Smooth muscle cell (in vitro differentiated cells): Measurements from ENCODE around the gene NDUFA1. TPM values are rescaled to one million over a fixed set of nuclear protein-coding genes. Genes with fewer than 3 reads are reported as not detected.

Source experiments
- DNase-seq: peaks from one replicate; lab custom pipeline; 2025; ENCODE audit not compliant: unreplicated experiment; lab: John Stamatoyannopoulos, UW
- H2AFZ ChIP-seq: fragments of 200-600 bp; sonication (generic); 2 replicates; pipeline ENCODE4 v1.6.0; 2016; ENCODE audit warnings: antibody characterized with exemption, low read depth, mild to moderate bottlenecking
- H3F3A ChIP-seq: fragments of 200-600 bp; sonication (generic); 2 replicates; pipeline ENCODE4 v1.6.0; 2017; ENCODE audit warnings: antibody characterized with exemption, low read depth
- H3K27ac ChIP-seq: fragments of 200-600 bp; sonication (generic); 2 replicates; pipeline ENCODE4 v1.5.1; 2016; ENCODE audit warnings: low read depth, mild to moderate bottlenecking
- H3K27me3 ChIP-seq: fragments of 200-600 bp; sonication (generic); 2 replicates; pipeline ENCODE4 v1.6.1; 2016; ENCODE audit warnings: low read depth, mild to moderate bottlenecking
- H3K36me3 ChIP-seq: fragments of 200-600 bp; sonication (generic); 2 replicates; pipeline ENCODE4 v1.5.1; 2016; ENCODE audit warnings: low read depth
- H3K4me1 ChIP-seq: fragments of 200-600 bp; sonication (generic); 2 replicates; pipeline ENCODE4 v1.5.1; 2016; ENCODE audit warnings: low read depth
- H3K4me2 ChIP-seq: fragments of 200-600 bp; sonication (generic); 2 replicates; pipeline ENCODE4 v1.6.0; 2016; ENCODE audit warnings: mild to moderate bottlenecking
- H3K4me3 ChIP-seq: fragments of 200-600 bp; sonication (generic); 2 replicates; pipeline ENCODE4 v1.5.1; 2016; ENCODE audit warnings: mild to moderate bottlenecking
- H3K79me2 ChIP-seq: fragments of 200-600 bp; sonication (generic); 2 replicates; pipeline ENCODE4 v1.6.0; 2016; ENCODE audit warnings: low read depth, mild to moderate bottlenecking
- H3K9ac ChIP-seq: fragments of 200-600 bp; sonication (generic); 2 replicates; pipeline ENCODE4 v1.6.0; 2016; ENCODE audit warnings: low read depth
- H3K9me3 ChIP-seq: fragments of 200-600 bp; sonication (generic); replicated peaks from 2 replicates; pipeline ENCODE4 v1.5.1; 2016; ENCODE audit warnings: low read depth
- H4K20me1 ChIP-seq: fragments of 200-600 bp; sonication (generic); 2 replicates; pipeline ENCODE4 v1.6.0; 2016; ENCODE audit warnings: low read depth
- WGBS: methylation state at CpG from one replicate; pipeline ENCODE4 v1.1.7; 2016; ENCODE audit warnings: low lambda C conversion rate; 5-methylcytosine and 5-hydroxymethylcytosine counted together
- polyA plus RNA-seq: library from polyadenylated mRNA; unstranded; fragments of >200 nt; fragmentation: Nextera tagmentation; extraction: Ambion mirVana; gene quantifications from 2 replicates; pipeline ENCODE4 v1.2.1, GENCODE V29; 2016
- total RNA-seq: library from RNA; depleted of rRNA; stranded (reverse); fragments of >200 nt; gene quantifications from 2 replicates; pipeline ENCODE4 v1.2.3, GENCODE V29; 2014
- TF ChIP-seq, protein P1 (sequence below): fragments of 200-600 bp; sonication (generic); IDR thresholded peaks from 2 replicates; pipeline ENCODE4 v1.5.1; 2017; ENCODE audit warnings: borderline replicate concordance, mild to moderate bottlenecking, antibody characterized with exemption; ENCODE audit not compliant: insufficient read depth, poor library complexity, severe bottlenecking

NDUFA1 gene
- total and polyA plus RNA-seq, 2 experiments from 2014 or later: 76.4 to 282 TPM

DNA sequence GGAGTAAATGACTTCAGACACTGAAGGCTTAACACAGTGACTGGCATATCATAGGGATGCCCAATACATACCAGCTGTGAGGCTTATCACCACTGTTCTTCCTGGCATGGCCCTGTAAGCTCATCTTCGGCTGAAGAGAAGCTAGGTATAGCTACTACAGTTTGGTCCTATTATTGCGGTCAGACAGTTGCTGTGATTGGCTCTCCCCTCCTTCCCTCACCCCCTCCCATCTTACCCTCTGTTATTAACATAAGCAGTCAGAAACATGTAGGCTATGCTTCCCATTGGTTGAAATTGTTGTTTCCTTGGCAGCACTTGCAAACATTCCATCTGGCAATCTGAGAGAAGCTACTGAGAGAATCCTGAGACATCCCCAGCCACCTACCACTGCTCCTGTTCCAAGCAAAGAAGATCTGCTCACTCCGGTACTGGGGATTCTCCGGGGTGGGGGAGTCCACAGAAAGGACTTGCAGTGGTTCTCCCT, 24.3 kb downstream of the NDUFA1 start, which contains the start of gene AKAP14:
Gene AKAP14, plus strand, starts transcription at position 51 of the 484 bp plus-strand sequence. CDS start 7,331 bp downstream, outside the sequence.
- Histone ChIP-seq H4K20me1 (no peaks in the 10 kb centered on the region), H3K4me2 (no peak within 1 kb of the TSS), H3K9me3 (no peaks in the 10 kb centered on the region), H3K79me2 (no peaks in the 10 kb centered on the region), H3K27me3 (no peaks in the 10 kb centered on the region), H3K4me1 (no peaks in the 10 kb centered on the region), H3F3A (no peaks in the 10 kb centered on the region), H3K4me3 (no peak within 1 kb of the TSS), H2AFZ (no peak within 1 kb of the TSS), H3K36me3 (no peaks in the 10 kb centered on the region), H3K27ac (no peak within 1 kb of the TSS), H3K9ac (no peak within 1 kb of the TSS)
- no peak for DNase-seq
- 78% methylated on average over 4 of the region's 4 CpGs for WGBS
- TF ChIP-seq, protein P1, sequence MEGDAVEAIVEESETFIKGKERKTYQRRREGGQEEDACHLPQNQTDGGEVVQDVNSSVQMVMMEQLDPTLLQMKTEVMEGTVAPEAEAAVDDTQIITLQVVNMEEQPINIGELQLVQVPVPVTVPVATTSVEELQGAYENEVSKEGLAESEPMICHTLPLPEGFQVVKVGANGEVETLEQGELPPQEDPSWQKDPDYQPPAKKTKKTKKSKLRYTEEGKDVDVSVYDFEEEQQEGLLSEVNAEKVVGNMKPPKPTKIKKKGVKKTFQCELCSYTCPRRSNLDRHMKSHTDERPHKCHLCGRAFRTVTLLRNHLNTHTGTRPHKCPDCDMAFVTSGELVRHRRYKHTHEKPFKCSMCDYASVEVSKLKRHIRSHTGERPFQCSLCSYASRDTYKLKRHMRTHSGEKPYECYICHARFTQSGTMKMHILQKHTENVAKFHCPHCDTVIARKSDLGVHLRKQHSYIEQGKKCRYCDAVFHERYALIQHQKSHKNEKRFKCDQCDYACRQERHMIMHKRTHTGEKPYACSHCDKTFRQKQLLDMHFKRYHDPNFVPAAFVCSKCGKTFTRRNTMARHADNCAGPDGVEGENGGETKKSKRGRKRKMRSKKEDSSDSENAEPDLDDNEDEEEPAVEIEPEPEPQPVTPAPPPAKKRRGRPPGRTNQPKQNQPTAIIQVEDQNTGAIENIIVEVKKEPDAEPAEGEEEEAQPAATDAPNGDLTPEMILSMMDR: no peak

DNA sequence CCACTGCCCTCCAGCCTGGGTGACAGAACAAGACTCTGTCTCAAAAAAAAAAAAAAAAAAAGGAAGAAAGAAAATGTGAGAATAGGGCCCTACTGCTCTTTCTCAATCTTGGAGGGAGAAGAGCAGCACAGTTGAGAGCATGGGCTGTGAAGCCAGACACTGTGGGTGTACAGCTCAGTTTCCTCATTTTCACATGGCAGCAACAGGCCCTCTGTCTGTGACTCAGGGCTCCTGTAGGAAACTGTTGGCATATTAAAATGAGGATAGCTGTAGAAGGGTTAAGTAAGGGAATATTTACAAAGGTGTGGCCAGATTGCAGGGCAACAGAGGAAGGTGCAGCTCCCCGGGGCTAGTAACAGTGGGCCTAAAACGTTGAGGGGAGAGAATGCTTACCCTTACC, 27.5 kb downstream of the NDUFA1 start:
- no peak overlapping the region for H3K27ac ChIP-seq
- H3K4me1 ChIP-seq: no peaks in the 10 kb centered on the region
- no peak overlapping the region for H2AFZ ChIP-seq
- H4K20me1 ChIP-seq: no peaks in the 10 kb centered on the region
- no peak overlapping the region for H3K4me3 ChIP-seq
- no peak overlapping the region for H3K9ac ChIP-seq
- no peaks in the 10 kb centered on the region for H3K79me2 ChIP-seq
- 33% methylated on average over 2 of the region's 2 CpGs for WGBS
- H3K36me3 ChIP-seq: no peaks in the 10 kb centered on the region
- no peaks in the 10 kb centered on the region for H3F3A ChIP-seq
- H3K4me2 ChIP-seq: no peak overlapping the region
- H3K27me3 ChIP-seq: no peaks in the 10 kb centered on the region
- H3K9me3 ChIP-seq: no peaks in the 10 kb centered on the region
- TF ChIP-seq, protein P1: no peak
- no peak for DNase-seq

GRCh38 chrX:119900976-119901375, 29.3 kb downstream of the NDUFA1 start:
- Histone ChIP-seq H3K79me2 (no peaks in the 10 kb centered on the region), H3K9ac (no peak overlapping the region), H3F3A (no peaks in the 10 kb centered on the region), H3K27ac (no peak overlapping the region), H4K20me1 (no peaks in the 10 kb centered on the region), H3K4me2 (no peak overlapping the region), H3K4me1 (no peaks in the 10 kb centered on the region), H3K4me3 (no peak overlapping the region), H3K36me3 (no peaks in the 10 kb centered on the region), H3K9me3 (no peaks in the 10 kb centered on the region), H2AFZ (no peak overlapping the region), H3K27me3 (no peaks in the 10 kb centered on the region)
- TF ChIP-seq, protein P1: no peak
- 48% methylated on average over 1 of the region's 1 CpG for WGBS
- DNase-seq: no peak

DNA sequence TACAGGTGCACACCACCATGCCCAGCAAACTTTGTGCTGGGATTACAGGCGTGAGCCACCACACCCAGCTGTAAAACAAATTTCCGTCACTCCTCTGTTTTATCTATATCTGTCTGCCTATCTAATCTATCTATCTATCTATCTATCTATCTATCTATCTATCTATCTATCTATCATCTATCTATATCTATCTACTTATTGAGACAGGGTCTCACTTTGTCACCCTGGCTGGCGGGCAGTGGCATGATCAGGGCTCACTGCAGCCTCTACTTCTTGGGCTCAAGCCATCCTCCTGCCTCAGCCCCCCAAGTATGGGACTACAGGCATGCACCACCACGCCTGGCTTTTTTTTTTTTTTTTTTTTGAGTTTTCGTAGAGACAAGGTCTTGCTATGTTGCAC, 44.7 kb downstream of the NDUFA1 start:
- Histone ChIP-seq H3K4me1 (no peaks in the 10 kb centered on the region), H3K36me3 (no peaks in the 10 kb centered on the region), H3K27ac (no peak overlapping the region), H3K9me3 (no peaks in the 10 kb centered on the region), H3K4me2 (no peak overlapping the region), H3K9ac (no peak overlapping the region), H3F3A (no peaks in the 10 kb centered on the region), H3K4me3 (no peak overlapping the region), H4K20me1 (no peaks in the 10 kb centered on the region), H3K79me2 (no peaks in the 10 kb centered on the region), H3K27me3 (no peaks in the 10 kb centered on the region), H2AFZ (no peak overlapping the region)
- TF ChIP-seq, protein P1: no peak
- no peak for DNase-seq
- 92% methylated on average over 5 of the region's 5 CpGs for WGBS
